HepG2 (cell line): ENCODE measurements around the gene ARSB. TPM values are rescaled to one million over a fixed set of nuclear protein-coding genes. Genes with fewer than 3 reads are reported as not detected.

Experiments used
- ARNT2 ChIP-seq: sonication (generic); formaldehyde crosslinking; IDR thresholded peaks from 2 replicates; pipeline ENCODE4 v1.8.0; 2022; ENCODE audit warnings: mild to moderate bottlenecking, low read depth, missing genetic modification reagents, moderate library complexity
- GLI4 ChIP-seq: sonication (generic); formaldehyde crosslinking; IDR thresholded peaks from 2 replicates; pipeline ENCODE4 v1.5.1; 2020; ENCODE audit warnings: missing genetic modification reagents, mild to moderate bottlenecking, moderate library complexity, borderline replicate concordance
- MAFK ChIP-seq, 2 experiments: IDR thresholded peaks in 1 of 2; conservative IDR thresholded peaks in 1 of 2; 2 replicates each; pipeline ENCODE4 v1.6.1; 2011; ENCODE audit warnings: improper control_type of control experiment in 2 of 2, low read length in 2 of 2
- MED1 ChIP-seq: sonication (generic); formaldehyde crosslinking; IDR thresholded peaks from 2 replicates; pipeline ENCODE4 v1.4.0; 2020; ENCODE audit warnings: missing genetic modification reagents
- RFX5 ChIP-seq: IDR thresholded peaks from 2 replicates; pipeline ENCODE4 v1.6.1; 2011; ENCODE audit warnings: low read depth, low read length, improper control_type of control experiment
- SMYD3 ChIP-seq: sonication (generic); formaldehyde crosslinking; IDR thresholded peaks from 2 replicates; pipeline ENCODE4 v1.8.1; 2023; ENCODE audit warnings: mild to moderate bottlenecking, missing genetic modification reagents
- XRCC5 ChIP-seq: fragments of 200-400 bp; formaldehyde crosslinking; optimal IDR thresholded peaks from 2 replicates; pipeline ENCODE3; 2017; ENCODE audit warnings: mild to moderate bottlenecking, low read length
- ZFYVE20 ChIP-seq: sonication (generic); formaldehyde crosslinking; IDR thresholded peaks from 2 replicates; pipeline ENCODE4 v1.8.0; 2023; ENCODE audit warnings: low read depth, mild to moderate bottlenecking, moderate library complexity, missing genetic modification reagents, borderline replicate concordance
- ZNF253 ChIP-seq: sonication (generic); formaldehyde crosslinking; IDR thresholded peaks from 2 replicates; pipeline ENCODE4 v1.8.0; 2022; ENCODE audit warnings: mild to moderate bottlenecking, missing genetic modification reagents, borderline replicate concordance
- polyA plus RNA-seq, 8 experiments: library from polyadenylated mRNA; depleted of rRNA in 3 of 8; stranded (reverse) in 7 of 8; unstranded in 1 of 8; fragments of >200 nt; fragmentation: Illumina TruSeq in 4 of 8; extraction: Trizol in 4 of 8; gene quantifications; 2 replicates each; pipeline versions ENCODE4 v1.2.1 to v1.2.3, GENCODE V29; 2011 to 2016; ENCODE audit warnings: low read depth in 4 of 8, missing spikeins in 1 of 8, mixed read lengths in 1 of 8; ENCODE audit not compliant: insufficient read depth in 1 of 8
- total RNA-seq, 5 experiments: library from RNA; depleted of rRNA; stranded (reverse); fragments of >200 nt; fragmentation: Illumina TruSeq; extraction: Trizol; gene quantifications; 2 replicates each; pipeline ENCODE4 v1.2.3, GENCODE V29; 2016; ENCODE audit warnings: low read depth in 1 of 5
- TF ChIP-seq, protein P1 (sequence below): sonication (generic); formaldehyde crosslinking; IDR thresholded peaks from 2 replicates; pipeline ENCODE4 v1.4.0; 2020; ENCODE audit warnings: mild to moderate bottlenecking, missing genetic modification reagents
- TF ChIP-seq, protein P2 (sequence below): sonication (generic); formaldehyde crosslinking; IDR thresholded peaks from 2 replicates; pipeline ENCODE4 v1.8.1; 2023; ENCODE audit warnings: mild to moderate bottlenecking, missing genetic modification reagents
- TF ChIP-seq, protein P3 (sequence below): sonication (generic); formaldehyde crosslinking; IDR thresholded peaks from 2 replicates; pipeline ENCODE4 v1.4.0; 2020; ENCODE audit warnings: missing genetic modification reagents
- TF ChIP-seq, protein P4 (sequence below): IDR thresholded peaks from 2 replicates; pipeline ENCODE4 v1.6.1; 2016; ENCODE audit warnings: control low read depth
- TF ChIP-seq, protein P5 (sequence below): sonication (generic); formaldehyde crosslinking; IDR thresholded peaks from 2 replicates; pipeline ENCODE4 v1.5.1; 2020; ENCODE audit warnings: missing genetic modification reagents, mild to moderate bottlenecking, borderline replicate concordance

Gene ARSB
- total and polyA plus RNA-seq, 2 of the 13 experiments (the other 11 are each of a cell fraction or from before 2014, with no cell fraction given), result 52.6 to 66.4 TPM

GRCh38 chr5:78727786-78728761 lies 257.0 kb downstream of the ARSB start (continued):
- TF ChIP-seq, protein P1, sequence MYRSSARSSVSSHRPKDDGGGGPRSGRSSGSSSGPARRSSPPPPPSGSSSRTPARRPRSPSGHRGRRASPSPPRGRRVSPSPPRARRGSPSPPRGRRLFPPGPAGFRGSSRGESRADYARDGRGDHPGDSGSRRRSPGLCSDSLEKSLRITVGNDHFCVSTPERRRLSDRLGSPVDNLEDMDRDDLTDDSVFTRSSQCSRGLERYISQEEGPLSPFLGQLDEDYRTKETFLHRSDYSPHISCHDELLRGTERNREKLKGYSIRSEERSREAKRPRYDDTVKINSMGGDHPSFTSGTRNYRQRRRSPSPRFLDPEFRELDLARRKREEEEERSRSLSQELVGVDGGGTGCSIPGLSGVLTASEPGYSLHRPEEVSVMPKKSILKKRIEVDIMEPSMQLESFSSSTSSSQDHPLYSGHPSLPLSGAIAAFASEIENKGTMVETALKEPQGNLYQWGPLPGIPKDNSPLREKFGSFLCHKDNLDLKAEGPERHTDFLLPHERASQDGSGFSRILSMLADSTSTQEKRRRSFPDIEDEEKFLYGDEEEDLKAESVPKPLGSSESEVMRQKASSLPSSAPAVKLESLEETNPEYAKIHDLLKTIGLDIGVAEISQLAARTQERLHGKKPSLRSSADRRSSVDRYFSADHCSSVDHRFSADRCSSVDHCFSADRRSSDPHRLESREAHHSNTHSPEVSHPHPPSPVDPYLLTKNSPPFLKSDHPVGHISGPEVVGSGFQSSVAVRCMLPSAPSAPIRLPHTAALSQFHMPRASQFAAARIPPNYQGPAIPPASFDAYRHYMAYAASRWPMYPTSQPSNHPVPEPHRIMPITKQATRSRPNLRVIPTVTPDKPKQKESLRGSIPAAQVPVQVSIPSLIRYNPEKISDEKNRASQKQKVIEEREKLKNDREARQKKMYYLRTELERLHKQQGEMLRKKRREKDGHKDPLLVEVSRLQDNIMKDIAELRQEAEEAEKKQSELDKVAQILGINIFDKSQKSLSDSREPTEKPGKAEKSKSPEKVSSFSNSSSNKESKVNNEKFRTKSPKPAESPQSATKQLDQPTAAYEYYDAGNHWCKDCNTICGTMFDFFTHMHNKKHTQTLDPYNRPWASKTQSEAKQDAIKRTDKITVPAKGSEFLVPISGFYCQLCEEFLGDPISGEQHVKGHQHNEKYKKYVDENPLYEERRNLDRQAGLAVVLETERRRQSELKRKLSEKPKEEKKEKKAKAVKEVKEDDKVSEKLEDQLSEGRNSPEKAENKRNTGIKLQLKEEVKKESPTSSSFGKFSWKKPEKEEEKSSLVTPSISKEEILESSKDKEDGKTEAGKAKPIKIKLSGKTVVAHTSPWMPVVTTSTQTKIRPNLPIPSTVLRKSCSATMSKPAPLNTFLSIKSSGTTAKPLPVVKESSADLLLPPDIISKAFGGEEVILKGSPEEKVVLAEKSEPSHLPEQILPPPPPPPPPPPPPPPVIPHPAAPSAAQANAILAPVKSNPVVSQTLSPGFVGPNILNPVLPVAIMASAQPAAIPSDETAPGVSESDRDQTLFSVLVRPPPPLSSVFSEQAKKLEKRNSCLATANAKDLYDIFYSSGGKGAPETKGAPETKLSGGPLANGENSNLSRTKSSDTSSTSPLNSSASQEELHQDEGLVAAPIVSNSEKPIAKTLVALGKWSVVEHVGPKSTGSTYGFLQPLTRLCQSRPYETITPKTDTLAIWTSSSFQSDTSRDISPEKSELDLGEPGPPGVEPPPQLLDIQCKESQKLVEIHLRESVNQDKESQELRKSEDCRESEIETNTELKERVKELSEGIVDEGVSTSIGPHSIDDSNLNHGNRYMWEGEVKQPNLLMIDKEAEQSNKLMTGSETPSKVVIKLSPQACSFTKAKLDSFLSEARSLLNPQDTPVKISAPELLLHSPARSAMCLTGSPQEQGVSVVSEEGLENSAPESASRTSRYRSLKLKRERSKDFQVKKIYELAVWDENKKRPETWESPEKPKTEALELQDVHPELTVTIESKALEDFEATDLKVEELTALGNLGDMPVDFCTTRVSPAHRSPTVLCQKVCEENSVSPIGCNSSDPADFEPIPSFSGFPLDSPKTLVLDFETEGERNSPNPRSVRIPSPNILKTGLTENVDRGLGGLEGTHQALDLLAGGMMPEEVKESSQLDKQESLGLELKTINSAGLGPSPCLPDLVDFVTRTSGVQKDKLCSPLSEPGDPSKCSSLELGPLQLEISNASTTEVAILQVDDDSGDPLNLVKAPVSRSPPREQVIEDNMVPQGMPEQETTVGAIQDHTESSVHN (CRISPR knock-in tag), result no peak
- TF ChIP-seq ARNT2 (no peak), ZNF253 (CRISPR knock-in tag) (no peak), MED1 (CRISPR knock-in tag) (peak; percentile 69), SMYD3 (CRISPR knock-in tag) (no peak), XRCC5 (peak; percentile 14), MAFK (conservative IDR thresholded peaks at IDR 0.05 in 1 of 2, IDR thresholded peaks at IDR 0.05 in 1 of 2; ENCODE audit: low read length in 2 of 2) (peak; percentile 80 to 86), RFX5 (no peak), ZFYVE20 (no peak), GLI4 (CRISPR knock-in tag) (no peak)
- TF ChIP-seq, protein P2, sequence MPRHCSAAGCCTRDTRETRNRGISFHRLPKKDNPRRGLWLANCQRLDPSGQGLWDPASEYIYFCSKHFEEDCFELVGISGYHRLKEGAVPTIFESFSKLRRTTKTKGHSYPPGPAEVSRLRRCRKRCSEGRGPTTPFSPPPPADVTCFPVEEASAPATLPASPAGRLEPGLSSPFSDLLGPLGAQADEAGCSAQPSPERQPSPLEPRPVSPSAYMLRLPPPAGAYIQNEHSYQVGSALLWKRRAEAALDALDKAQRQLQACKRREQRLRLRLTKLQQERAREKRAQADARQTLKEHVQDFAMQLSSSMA, result no peak
- TF ChIP-seq, protein P3, sequence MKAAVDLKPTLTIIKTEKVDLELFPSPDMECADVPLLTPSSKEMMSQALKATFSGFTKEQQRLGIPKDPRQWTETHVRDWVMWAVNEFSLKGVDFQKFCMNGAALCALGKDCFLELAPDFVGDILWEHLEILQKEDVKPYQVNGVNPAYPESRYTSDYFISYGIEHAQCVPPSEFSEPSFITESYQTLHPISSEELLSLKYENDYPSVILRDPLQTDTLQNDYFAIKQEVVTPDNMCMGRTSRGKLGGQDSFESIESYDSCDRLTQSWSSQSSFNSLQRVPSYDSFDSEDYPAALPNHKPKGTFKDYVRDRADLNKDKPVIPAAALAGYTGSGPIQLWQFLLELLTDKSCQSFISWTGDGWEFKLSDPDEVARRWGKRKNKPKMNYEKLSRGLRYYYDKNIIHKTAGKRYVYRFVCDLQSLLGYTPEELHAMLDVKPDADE, result no peak
- TF ChIP-seq, protein P4, sequence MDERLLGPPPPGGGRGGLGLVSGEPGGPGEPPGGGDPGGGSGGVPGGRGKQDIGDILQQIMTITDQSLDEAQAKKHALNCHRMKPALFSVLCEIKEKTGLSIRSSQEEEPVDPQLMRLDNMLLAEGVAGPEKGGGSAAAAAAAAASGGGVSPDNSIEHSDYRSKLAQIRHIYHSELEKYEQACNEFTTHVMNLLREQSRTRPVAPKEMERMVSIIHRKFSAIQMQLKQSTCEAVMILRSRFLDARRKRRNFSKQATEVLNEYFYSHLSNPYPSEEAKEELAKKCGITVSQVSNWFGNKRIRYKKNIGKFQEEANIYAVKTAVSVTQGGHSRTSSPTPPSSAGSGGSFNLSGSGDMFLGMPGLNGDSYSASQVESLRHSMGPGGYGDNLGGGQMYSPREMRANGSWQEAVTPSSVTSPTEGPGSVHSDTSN (CRISPR knock-in tag), result no peak
- TF ChIP-seq, protein P5, sequence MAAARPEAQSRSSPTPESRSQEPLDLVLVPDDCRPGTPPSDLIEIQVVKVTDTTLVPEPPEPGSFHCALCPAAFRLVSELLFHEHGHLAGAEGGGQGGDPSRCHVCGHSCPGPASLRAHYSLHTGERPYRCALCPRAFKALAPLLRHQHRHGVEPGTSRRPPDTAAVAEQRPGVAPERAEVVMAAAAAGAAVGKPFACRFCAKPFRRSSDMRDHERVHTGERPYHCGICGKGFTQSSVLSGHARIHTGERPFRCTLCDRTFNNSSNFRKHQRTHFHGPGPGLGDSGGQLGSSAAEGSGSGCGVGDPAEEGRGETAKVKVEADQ, result no peak
